B cell (primary cell): ENCODE results near the gene IGF1R. TPM values are rescaled to one million over a fixed set of nuclear protein-coding genes. Genes with fewer than 3 reads are reported as not detected.

Experiments used
- ATAC-seq: fragments of 200-7000 bp; cut with Tn5 transposase; one replicate; pipeline ENCODE4 v1.10.0; 2021; ENCODE audit warnings: low read depth, mild to moderate bottlenecking, moderate number of reproducible peaks, moderate library complexity
- CTCF ChIA-PET: fragments of 350-600 bp; sonication (Branson Sonifier 250); formaldehyde crosslinking; loops from one replicate; lab custom pipeline; 2021; ENCODE audit warnings: antibody characterized with exemption, inconsistent platforms; lab: Charles Lee
- POLR2A ChIA-PET: fragments of 350-600 bp; sonication (Branson Sonifier 250); formaldehyde crosslinking; loops from one replicate; lab custom pipeline; 2021; ENCODE audit warnings: antibody characterized with exemption; lab: Charles Lee
- DNase-seq: peaks from one replicate; pipeline ENCODE4 v3.0.0; 2013
- H2AFZ ChIP-seq: 2 replicates; pipeline ENCODE4 v1.6.1; 2012; ENCODE audit warnings: mild to moderate bottlenecking, low read depth, low read length; ENCODE audit not compliant: insufficient read depth, poor library complexity, severe bottlenecking
- H3K27ac ChIP-seq, 2 donors: 1 replicate in 1 of 2; 2 replicates in 1 of 2; pipeline ENCODE4 v1.5.1; 2012 to 2013; ENCODE audit warnings: low read length in 2 of 2, mild to moderate bottlenecking in 2 of 2, moderate library complexity in 1 of 2
- H3K27me3 ChIP-seq, 4 experiments: fragments of 200-600 bp in 1 of 4; sonication (generic) in 1 of 4; replicated peaks in 1 of 4; 1 replicate in 2 of 4; 2 replicates in 2 of 4; pipeline versions ENCODE4 v1.6.1 to v1.7.0; 2013 to 2016; ENCODE audit warnings: low read length in 3 of 4, mild to moderate bottlenecking in 2 of 4, mixed read lengths in 1 of 4, moderate library complexity in 1 of 4; ENCODE audit not compliant: insufficient read depth in 4 of 4, control insufficient read depth in 3 of 4; ENCODE audit errors: control extremely low read depth in 1 of 4
- H3K36me3 ChIP-seq, 2 experiments: replicated peaks in 1 of 2; 1 replicate in 1 of 2; 2 replicates in 1 of 2; pipeline versions ENCODE4 v1.6.1 to v1.7.1; 2013; ENCODE audit warnings: low read length in 1 of 2; ENCODE audit not compliant: insufficient read depth in 2 of 2, control insufficient read depth in 1 of 2; ENCODE audit errors: control extremely low read depth in 1 of 2, extremely low read depth in 1 of 2
- H3K4me1 ChIP-seq, 2 donors: fragments of 200-600 bp in 1 of 2; sonication (generic) in 1 of 2; 1 replicate in 1 of 2; 2 replicates in 1 of 2; pipeline versions ENCODE4 v1.5.1 to v1.6.1; 2013 to 2017; ENCODE audit warnings: low read length in 2 of 2; ENCODE audit not compliant: control insufficient read depth in 2 of 2, insufficient read depth in 2 of 2
- H3K4me2 ChIP-seq: replicated peaks from 2 replicates; pipeline ENCODE3; 2012; ENCODE audit warnings: mild to moderate bottlenecking, low read depth, low read length; ENCODE audit not compliant: poor library complexity, severe bottlenecking
- H3K4me3 ChIP-seq, 5 experiments: fragments of 200-600 bp in 1 of 5; sonication (generic) in 1 of 5; 1 replicate in 3 of 5; 2 replicates in 2 of 5; pipeline versions ENCODE4 v1.5.1 to v1.7.0; 2011 to 2016; ENCODE audit warnings: low read length in 4 of 5, mild to moderate bottlenecking in 4 of 5, low read depth in 2 of 5, control low read depth in 1 of 5, moderate library complexity in 1 of 5; ENCODE audit not compliant: insufficient read depth in 1 of 5; ENCODE audit errors: control extremely low read depth in 1 of 5, extremely low read depth in 1 of 5
- H3K79me2 ChIP-seq: fragments of 200-600 bp; sonication (generic); one replicate; pipeline ENCODE4 v1.6.0; 2016; ENCODE audit warnings: low read length; ENCODE audit not compliant: control insufficient read depth, insufficient read depth
- H3K9ac ChIP-seq: fragments of 200-600 bp; sonication (generic); 2 replicates; pipeline ENCODE4 v1.6.1; 2017; ENCODE audit warnings: mild to moderate bottlenecking, low read length, moderate library complexity
- H3K9me3 ChIP-seq, 3 donors: one replicate each; pipeline versions ENCODE4 v1.6.1 to v1.7.1; 2013; ENCODE audit warnings: low read length in 2 of 3; ENCODE audit not compliant: control insufficient read depth in 2 of 3, insufficient read depth in 1 of 3; ENCODE audit errors: control extremely low read depth in 1 of 3
- H4K20me1 ChIP-seq: 2 replicates; pipeline ENCODE4 v1.6.0; 2012; ENCODE audit warnings: mild to moderate bottlenecking, low read length; ENCODE audit not compliant: insufficient read depth, control insufficient read depth, poor library complexity, severe bottlenecking
- H3K27ac Mint-ChIP-seq: one replicate; pipeline ENCODE4 v1.8.0; 2021; ENCODE audit warnings: mixed read lengths
- H3K27me3 Mint-ChIP-seq: one replicate; pipeline ENCODE4 v1.8.0; 2021; ENCODE audit warnings: mixed read lengths
- H3K4me1 Mint-ChIP-seq: one replicate; pipeline ENCODE4 v1.8.0; 2021; ENCODE audit warnings: mixed read lengths
- H3K4me3 Mint-ChIP-seq: one replicate; pipeline ENCODE4 v1.8.0; 2021; ENCODE audit warnings: mixed read lengths
- H3K9me3 Mint-ChIP-seq: one replicate; pipeline ENCODE4 v1.8.0; 2022; ENCODE audit warnings: mixed read lengths; ENCODE audit not compliant: insufficient read depth
- CTCF ChIP-seq: fragments of 200-600 bp; IDR thresholded peaks from one replicate; pipeline ENCODE4 v1.8.0; 2022; ENCODE audit warnings: antibody characterized with exemption, mild to moderate bottlenecking
- EZH2 ChIP-seq: IDR thresholded peaks from 2 replicates; pipeline ENCODE4 v1.6.1; 2012; ENCODE audit warnings: borderline replicate concordance, low read depth, mild to moderate bottlenecking, moderate library complexity, low read length; ENCODE audit not compliant: insufficient read depth, poor library complexity, severe bottlenecking
- WGBS: methylation state at CpG from one replicate; pipeline ENCODE4 v1.1.5; 2013; ENCODE audit warnings: missing lambda C conversion rate; ENCODE audit not compliant: insufficient coverage; 5-methylcytosine and 5-hydroxymethylcytosine counted together
- intact Hi-C: fragments of 100-400 bp; cut with micrococcal nuclease; formaldehyde crosslinking; loops from one replicate; pipeline ENCODE4 v1.10.0; 2022
- polyA plus RNA-seq: library from polyadenylated mRNA; depleted of rRNA; stranded (reverse); fragments of >200 nt; gene quantifications from 2 replicates; pipeline ENCODE4 v1.2.3, GENCODE V29; 2012
- total RNA-seq, 2 donors: library from RNA; stranded (reverse); fragments of 120-200 nt in 1 of 2; gene quantifications; 1 replicate in 1 of 2; 2 replicates in 1 of 2; pipeline versions ENCODE4 v1.2.3 to v1.2.4, GENCODE V29; 2013 to 2022

The IGF1R gene
- total and polyA plus RNA-seq, 2 donors (not counting 1 experiment from before 2014, with no cell fraction given), result 5.4 to 23.1 TPM

GRCh38 chr15:98676586-98677270 is 28.4 kb downstream of the IGF1R start:
- ChIA-PET POLR2A (no interaction called here), CTCF (no interaction called here)
- Mint-ChIP-seq H3K9me3 (no peaks in the 10 kb centered on the region), H3K4me3 (no peak overlapping the region), H3K27ac (no peak overlapping the region), H3K27me3 (no peaks in the 10 kb centered on the region), H3K4me1 (no peaks in the 10 kb centered on the region)
- no peaks in the 10 kb centered on the region for H3K9me3 ChIP-seq
- no peaks in the 10 kb centered on the region for H3K4me1 ChIP-seq
- WGBS, result 100% methylated on average over 4 of the region's 7 CpGs
- H3K27ac ChIP-seq, result no peak overlapping the region
- intact Hi-C loops, result no loop called here
- H3K36me3 ChIP-seq, result no peaks in the 10 kb centered on the region
- no peak overlapping the region for H3K4me3 ChIP-seq
- H3K27me3 ChIP-seq, result no peaks in the 10 kb centered on the region
- ATAC-seq, result no peak
- H3K9ac ChIP-seq, result no peak overlapping the region
- H3K79me2 ChIP-seq, result peaks cover 8% of the 10 kb centered on the region
- no peak overlapping the region for H3K4me2 ChIP-seq
- TF ChIP-seq EZH2 (no peak), CTCF (no peak)
- no peak for DNase-seq
- H2AFZ ChIP-seq, result no peak overlapping the region
- H4K20me1 ChIP-seq, result peaks cover 6% of the 10 kb centered on the region

GRCh38 chr15:98677345-98678059 is 29.2 kb downstream of the IGF1R start:
- no peaks in the 10 kb centered on the region for H3K36me3 ChIP-seq
- H3K4me1 ChIP-seq, result no peaks in the 10 kb centered on the region
- H3K9me3 Mint-ChIP-seq, result no peaks in the 10 kb centered on the region
- H3K9ac ChIP-seq, result no peak overlapping the region
- no peaks in the 10 kb centered on the region for H3K4me1 Mint-ChIP-seq
- no peak overlapping the region for H3K4me2 ChIP-seq
- intact Hi-C loops, result no loop called here
- no peaks in the 10 kb centered on the region for H3K9me3 ChIP-seq
- no peak overlapping the region for H2AFZ ChIP-seq
- no peak overlapping the region for H3K4me3 ChIP-seq
- H3K27me3 ChIP-seq, result no peaks in the 10 kb centered on the region
- TF ChIP-seq CTCF, result no peak
- TF ChIP-seq EZH2, result no peak
- peaks cover 6% of the 10 kb centered on the region for H4K20me1 ChIP-seq
- H3K79me2 ChIP-seq, result peaks cover 8% of the 10 kb centered on the region
- ChIA-PET POLR2A (no interaction called here), CTCF (no interaction called here)
- DNase-seq (no peak), ATAC-seq (no peak)
- 89% methylated on average over 3 of the region's 5 CpGs for WGBS
- no peaks in the 10 kb centered on the region for H3K27me3 Mint-ChIP-seq
- H3K27ac Mint-ChIP-seq, result no peak overlapping the region
- no peak overlapping the region for H3K4me3 Mint-ChIP-seq
- no peak overlapping the region for H3K27ac ChIP-seq
